GM21360 (cell line): ENCODE data around the gene PTGDR.
A peak's percentile ranks its signal among the peaks of the same experiment; 100 is the strongest.

Experiments used
- ATAC-seq: cut with Tn5 transposase; IDR thresholded peaks from one replicate; pipeline ENCODE4 v1.9.1; 2021; ENCODE audit warnings: mild to moderate bottlenecking, moderate library complexity; ENCODE audit not compliant: unreplicated experiment

Gene PTGDR

GRCh38 chr14:52307905-52308304 is 40.4 kb downstream of the PTGDR start:
- ATAC-seq, result no peak

GRCh38 chr14:52310541-52310940 is 43.0 kb downstream of the PTGDR start:
- ATAC-seq, result no peak

GRCh38 chr14:52312931-52313355 is 45.4 kb downstream of the PTGDR start:
- ATAC-seq, result no peak

GRCh38 chr14:52313462-52313861 is 46.0 kb downstream of the PTGDR start:
- no peak for ATAC-seq

- ATAC-seq, result peak; percentile 44
Measured at GRCh38 chr14:52313903-52314594, 46.6 kb downstream of the PTGDR start, which contains the start of gene PTGER2. TSS of gene PTGER2 (plus strand) at chr14:52314312. CDS start at chr14:52314549, 237 bp downstream.

GRCh38 chr14:52314595-52315354 is 47.3 kb downstream of the PTGDR start:
- peak; percentile 27 for ATAC-seq

GRCh38 chr14:52315355-52315718 is 47.8 kb downstream of the PTGDR start:
- ATAC-seq, result no peak

- no peak for ATAC-seq
Measured at GRCh38 chr14:52318062-52318461, 50.6 kb downstream of the PTGDR start.

- ATAC-seq, result no peak
Measured at GRCh38 chr14:52318826-52319645, 51.5 kb downstream of the PTGDR start.

- ATAC-seq, result no peak
Measured at GRCh38 chr14:52319919-52320318, 52.4 kb downstream of the PTGDR start.

GRCh38 chr14:52325126-52325525 is 57.6 kb downstream of the PTGDR start:
- peak; percentile 92 for ATAC-seq

- ATAC-seq, result no peak
Measured at GRCh38 chr14:52325630-52326029, 58.1 kb downstream of the PTGDR start.
